ENCODE data around the gene PACSIN3.

Gene PACSIN3

GRCh38 chr11:47186076-47186699 lies at the start of gene PACSIN3:
Gene PACSIN3 (minus strand): TSS chr11:47186434. CDS start chr11:47182727, 3,707 bp downstream.
- no peaks in the 10 kb centered on the region for H3K36me3 Mint-ChIP-seq (ENCODE audit: low read depth)
- peaks cover 30% of the 10 kb centered on the region for H3K4me1 Mint-ChIP-seq
- H3K27me3 Mint-ChIP-seq (ENCODE audit: low read depth, poor library complexity): peaks cover 43% of the 10 kb centered on the region
- peak within 1 kb of the TSS; percentile 48 for H3K27ac Mint-ChIP-seq
- DNase-seq: peak; percentile 75
- no peak for TF ChIP-seq CTCF (IDR thresholded peaks at IDR 0.05)
- peak within 1 kb of the TSS; percentile 80 for H3K4me3 Mint-ChIP-seq
- no peaks in the 10 kb centered on the region for H3K9me3 Mint-ChIP-seq

- Mint-ChIP-seq H3K9me3 (no peaks in the 10 kb centered on the region), H3K27me3 (ENCODE audit: low read depth, poor library complexity) (no peaks in the 10 kb centered on the region), H3K36me3 (ENCODE audit: low read depth) (peaks cover 31% of the 10 kb centered on the region), H3K27ac (peak overlapping the region; percentile 68), H3K4me3 (no peak overlapping the region), H3K4me1 (peaks cover 27% of the 10 kb centered on the region)
- no peak for DNase-seq
- no peak for TF ChIP-seq CTCF (IDR thresholded peaks at IDR 0.05)
Measured at GRCh38 chr11:47235163-47235562, 48.9 kb upstream of the PACSIN3 start.

GRCh38 chr11:47234669-47235100 lies 48.5 kb upstream of the PACSIN3 start:
- no peak for TF ChIP-seq CTCF (IDR thresholded peaks at IDR 0.05)
- Mint-ChIP-seq H3K4me1 (peaks cover 27% of the 10 kb centered on the region), H3K36me3 (ENCODE audit: low read depth) (peaks cover 26% of the 10 kb centered on the region), H3K4me3 (no peak overlapping the region), H3K27me3 (ENCODE audit: low read depth, poor library complexity) (no peaks in the 10 kb centered on the region), H3K9me3 (no peaks in the 10 kb centered on the region), H3K27ac (peak overlapping the region; percentile 95)
- no peak for DNase-seq

- TF ChIP-seq CTCF (IDR thresholded peaks at IDR 0.05): no peak
- peaks cover 27% of the 10 kb centered on the region for H3K4me1 Mint-ChIP-seq
- H3K4me3 Mint-ChIP-seq: no peak overlapping the region
- H3K27me3 Mint-ChIP-seq (ENCODE audit: low read depth, poor library complexity): no peaks in the 10 kb centered on the region
- no peak for DNase-seq
- H3K36me3 Mint-ChIP-seq (ENCODE audit: low read depth): peaks cover 25% of the 10 kb centered on the region
- no peaks in the 10 kb centered on the region for H3K9me3 Mint-ChIP-seq
- peak overlapping the region; percentile 95 for H3K27ac Mint-ChIP-seq
Measured at GRCh38 chr11:47233989-47234668, 47.9 kb upstream of the PACSIN3 start.

GRCh38 chr11:47233051-47233450 lies 46.8 kb upstream of the PACSIN3 start:
- no peak for DNase-seq
- Mint-ChIP-seq H3K4me1 (peaks cover 26% of the 10 kb centered on the region), H3K9me3 (no peaks in the 10 kb centered on the region), H3K4me3 (no peak overlapping the region), H3K36me3 (ENCODE audit: low read depth) (peaks cover 24% of the 10 kb centered on the region), H3K27me3 (ENCODE audit: low read depth, poor library complexity) (no peaks in the 10 kb centered on the region), H3K27ac (no peak overlapping the region)
- no peak for TF ChIP-seq CTCF (IDR thresholded peaks at IDR 0.05)
